GM18951 (cell line): ENCODE measurements around the gene CCDC97.

Source experiments
- POLR2A ChIP-seq: IDR thresholded peaks from 4 replicates; pipeline ENCODE4 v1.6.1; 2011; ENCODE audit warnings: mild to moderate bottlenecking; ENCODE audit not compliant: insufficient read length, insufficient read depth; ENCODE audit errors: extremely low read depth
- in situ Hi-C: fragments of 300-500 bp; cut with MboI; formaldehyde crosslinking; loops from one replicate; pipeline ENCODE4 v1.12.0; 2022; ENCODE audit warnings: low sequenced_read_pairs, mixed read lengths, inconsistent platforms; ENCODE audit not compliant: unreplicated experiment

The CCDC97 gene

GRCh38 chr19:41320185-41320518, 10.2 kb downstream of the CCDC97 start:
- TF ChIP-seq POLR2A: peak; percentile 7
- in situ Hi-C loops: no loop called here

- TF ChIP-seq POLR2A: no peak
Measured at GRCh38 chr19:41320568-41320967, 10.6 kb downstream of the CCDC97 start.

GRCh38 chr19:41321204-41321599, 11.2 kb downstream of the CCDC97 start:
- TF ChIP-seq POLR2A: no peak
- in situ Hi-C loops: no loop called here

More at GRCh38 chr19:41320568-41320967, 10.6 kb downstream of the CCDC97 start:
- in situ Hi-C loops: no loop called here

GRCh38 chr19:41321600-41322270, 11.8 kb downstream of the CCDC97 start:
- no peak for TF ChIP-seq POLR2A
- in situ Hi-C loops: no loop called here

- in situ Hi-C loops: no loop called here
- TF ChIP-seq POLR2A: no peak
Measured at GRCh38 chr19:41322451-41322850, 12.5 kb downstream of the CCDC97 start.

GRCh38 chr19:41323023-41323422, 13.1 kb downstream of the CCDC97 start:
- in situ Hi-C loops: no loop called here
- TF ChIP-seq POLR2A: no peak

GRCh38 chr19:41323430-41324125, 13.6 kb downstream of the CCDC97 start:
- in situ Hi-C loops: no loop called here
- no peak for TF ChIP-seq POLR2A

GRCh38 chr19:41324231-41324702, 14.3 kb downstream of the CCDC97 start:
- in situ Hi-C loops: no loop called here
- no peak for TF ChIP-seq POLR2A

- TF ChIP-seq POLR2A: peak; percentile 34
- in situ Hi-C loops: no loop called here
Measured at GRCh38 chr19:41324921-41325639, 15.1 kb downstream of the CCDC97 start.

- no peak for TF ChIP-seq POLR2A
- in situ Hi-C loops: no loop called here
Measured at GRCh38 chr19:41325640-41325946, 15.6 kb downstream of the CCDC97 start.

- in situ Hi-C loops: no loop called here
- no peak for TF ChIP-seq POLR2A
Measured at GRCh38 chr19:41325947-41326706, 16.2 kb downstream of the CCDC97 start.

- no peak for TF ChIP-seq POLR2A
- in situ Hi-C loops: no loop called here
Measured at GRCh38 chr19:41327076-41327575, 17.2 kb downstream of the CCDC97 start.

GRCh38 chr19:41327576-41328156, 17.7 kb downstream of the CCDC97 start:
- in situ Hi-C loops: no loop called here
- peak; percentile 63 for TF ChIP-seq POLR2A
